ENCODE results near the gene KRTAP6-2.

DNA sequence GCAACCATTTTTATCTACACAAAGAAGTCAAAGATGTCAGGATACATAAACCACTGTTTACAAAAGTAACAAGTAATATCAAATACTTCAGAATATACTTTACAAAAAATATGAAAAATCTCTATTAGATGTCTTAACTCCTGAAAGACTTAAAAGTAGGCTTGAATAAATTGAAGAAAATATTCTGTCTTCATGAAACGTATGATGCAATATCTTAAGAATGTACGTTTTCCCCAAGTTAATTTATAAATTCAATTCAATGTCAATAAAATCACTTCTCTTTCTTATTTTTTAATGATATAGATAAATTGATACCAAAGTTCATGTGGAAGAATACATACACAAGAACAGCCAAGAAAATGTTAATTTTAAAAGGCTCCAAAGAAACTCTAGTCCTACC lies 43.6 kb downstream of the KRTAP6-2 start:
- TF ChIP-seq CTCF (conservative IDR thresholded peaks at IDR 0.05; ENCODE audit: low read depth, low read length) (no peak), EZH2 (IDR thresholded peaks at IDR 0.05; ENCODE audit: borderline replicate concordance, low read depth, low read length, poor library complexity, severe bottlenecking) (no peak)

All from A673 (cell line).